Measurements from ENCODE around the gene ADORA3.

GRCh38 chr1:111535256-111536191 lies 32.1 kb upstream of the ADORA3 start:
- no peak for TF ChIP-seq CTCF (IDR thresholded peaks at IDR 0.05)
- peak; percentile 55 to 68 for TF ChIP-seq POLR2AphosphoS5 (IDR thresholded peaks at IDR 0.05)
